Cardiac fibroblast (primary cell): ENCODE results near the gene MRPL14.

Experiments used
- DNase-seq, 2 donors: peaks; one replicate each; pipeline versions ENCODE4 v3.0.0 to v3.0.0-alpha.2; 2010; ENCODE audit warnings: low read depth in 2 of 2
- H3K4me3 ChIP-seq, 2 donors: replicated peaks in 1 of 2; 1 replicate in 1 of 2; 2 replicates in 1 of 2; pipeline ENCODE4 v1.5.1; 2011; ENCODE audit warnings: low read depth in 2 of 2, low read length in 2 of 2, mild to moderate bottlenecking in 2 of 2, moderate library complexity in 1 of 2
- TF ChIP-seq, protein P1 (sequence below): IDR thresholded peaks from one replicate; pipeline ENCODE4 v1.5.1; 2011; ENCODE audit warnings: low read depth, mild to moderate bottlenecking, low read length, inconsistent platforms

Gene MRPL14

DNA sequence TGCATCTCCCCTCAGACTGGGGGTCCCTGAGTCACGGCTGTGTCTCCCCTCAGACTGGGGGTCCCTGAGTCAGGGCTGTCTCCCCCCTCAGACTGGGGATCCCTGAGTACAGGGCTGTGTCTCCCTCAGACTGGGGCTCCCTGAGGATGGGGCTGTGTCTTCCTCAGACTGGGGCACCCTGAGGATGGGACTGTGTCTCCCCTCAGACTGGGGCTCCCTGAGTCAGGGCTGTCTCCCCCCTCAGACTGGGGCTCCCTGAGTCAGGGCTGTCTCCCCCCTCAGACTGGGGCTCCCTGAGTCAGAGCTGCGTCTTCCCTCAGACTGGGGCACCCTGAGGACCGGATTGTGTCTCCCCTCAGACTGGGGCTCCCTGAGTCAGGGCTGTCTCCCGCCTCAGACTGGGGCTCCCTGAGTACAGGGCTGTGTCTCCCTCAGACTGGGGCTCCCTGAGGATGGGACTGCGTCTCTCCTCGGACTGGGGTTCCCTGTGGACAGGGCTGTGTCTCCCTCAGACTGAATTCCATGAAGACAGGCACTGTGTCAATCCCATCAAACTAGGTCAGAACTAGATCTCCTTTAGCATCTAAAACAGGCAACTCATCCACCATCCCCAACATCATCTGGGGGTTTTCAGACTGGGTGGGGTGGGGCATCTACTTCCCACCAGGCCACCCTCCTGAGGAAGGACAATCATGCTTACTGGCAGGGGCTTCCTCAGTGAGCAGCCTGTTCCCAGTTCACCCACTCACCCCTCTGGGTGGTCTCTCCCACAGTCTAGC lies 60.7 kb downstream of the MRPL14 start:
- no peak for DNase-seq
- TF ChIP-seq, protein P1, sequence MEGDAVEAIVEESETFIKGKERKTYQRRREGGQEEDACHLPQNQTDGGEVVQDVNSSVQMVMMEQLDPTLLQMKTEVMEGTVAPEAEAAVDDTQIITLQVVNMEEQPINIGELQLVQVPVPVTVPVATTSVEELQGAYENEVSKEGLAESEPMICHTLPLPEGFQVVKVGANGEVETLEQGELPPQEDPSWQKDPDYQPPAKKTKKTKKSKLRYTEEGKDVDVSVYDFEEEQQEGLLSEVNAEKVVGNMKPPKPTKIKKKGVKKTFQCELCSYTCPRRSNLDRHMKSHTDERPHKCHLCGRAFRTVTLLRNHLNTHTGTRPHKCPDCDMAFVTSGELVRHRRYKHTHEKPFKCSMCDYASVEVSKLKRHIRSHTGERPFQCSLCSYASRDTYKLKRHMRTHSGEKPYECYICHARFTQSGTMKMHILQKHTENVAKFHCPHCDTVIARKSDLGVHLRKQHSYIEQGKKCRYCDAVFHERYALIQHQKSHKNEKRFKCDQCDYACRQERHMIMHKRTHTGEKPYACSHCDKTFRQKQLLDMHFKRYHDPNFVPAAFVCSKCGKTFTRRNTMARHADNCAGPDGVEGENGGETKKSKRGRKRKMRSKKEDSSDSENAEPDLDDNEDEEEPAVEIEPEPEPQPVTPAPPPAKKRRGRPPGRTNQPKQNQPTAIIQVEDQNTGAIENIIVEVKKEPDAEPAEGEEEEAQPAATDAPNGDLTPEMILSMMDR: no peak
- no peak overlapping the region for H3K4me3 ChIP-seq

DNA sequence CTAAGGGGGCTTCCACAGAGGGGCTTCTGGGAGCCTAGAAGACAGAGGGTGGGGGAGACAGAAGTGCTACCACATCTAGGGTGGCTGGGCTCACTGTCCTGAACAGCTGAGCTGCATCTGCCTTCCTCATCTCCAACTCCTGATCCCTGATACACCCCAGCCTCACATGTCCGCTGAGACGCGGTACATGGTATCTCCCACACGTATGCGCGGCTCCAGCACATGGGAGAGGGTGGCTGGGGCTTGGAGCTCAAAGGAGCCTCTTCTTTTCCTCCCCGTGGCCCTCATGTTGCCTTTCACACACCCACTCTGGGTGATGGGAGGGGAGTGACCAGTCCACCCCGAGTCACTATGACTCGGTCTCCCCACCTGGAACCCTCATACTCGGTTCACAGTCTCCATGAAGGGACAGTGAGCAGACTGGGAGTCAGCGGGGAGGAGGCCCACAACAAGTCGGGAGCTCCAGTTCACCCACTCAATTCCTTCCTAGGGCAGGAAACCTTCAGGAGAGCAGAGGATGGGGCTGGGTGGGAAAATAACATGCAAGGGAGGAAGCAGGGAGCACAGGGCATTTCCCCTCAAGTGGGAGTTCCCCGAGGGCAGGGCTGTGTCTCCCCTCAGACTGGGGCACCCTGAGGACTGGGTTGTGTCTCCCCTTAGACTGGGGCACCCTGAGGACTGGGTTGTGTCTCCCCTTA lies 61.7 kb downstream of the MRPL14 start:
- TF ChIP-seq, protein P1: no peak
- DNase-seq: no peak
- H3K4me3 ChIP-seq: no peak overlapping the region

DNA sequence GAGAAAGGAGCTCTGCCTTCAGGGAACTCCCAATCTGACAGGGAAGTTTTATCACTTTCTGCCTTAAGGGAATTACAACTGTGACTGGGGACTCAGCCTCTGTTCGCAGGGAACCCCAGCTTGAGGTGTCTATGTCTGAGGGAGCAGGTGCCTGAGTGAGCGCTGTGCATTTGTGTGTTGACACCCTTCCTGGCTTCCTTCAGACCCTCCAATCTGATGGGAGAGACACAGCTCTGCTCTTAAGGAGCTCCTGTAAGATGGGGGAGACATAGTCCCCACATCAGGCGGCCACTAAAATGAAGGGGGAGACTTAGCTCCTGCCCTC lies 62.3 kb downstream of the MRPL14 start:
- H3K4me3 ChIP-seq: no peak overlapping the region
- no peak for DNase-seq
- TF ChIP-seq, protein P1: no peak

DNA sequence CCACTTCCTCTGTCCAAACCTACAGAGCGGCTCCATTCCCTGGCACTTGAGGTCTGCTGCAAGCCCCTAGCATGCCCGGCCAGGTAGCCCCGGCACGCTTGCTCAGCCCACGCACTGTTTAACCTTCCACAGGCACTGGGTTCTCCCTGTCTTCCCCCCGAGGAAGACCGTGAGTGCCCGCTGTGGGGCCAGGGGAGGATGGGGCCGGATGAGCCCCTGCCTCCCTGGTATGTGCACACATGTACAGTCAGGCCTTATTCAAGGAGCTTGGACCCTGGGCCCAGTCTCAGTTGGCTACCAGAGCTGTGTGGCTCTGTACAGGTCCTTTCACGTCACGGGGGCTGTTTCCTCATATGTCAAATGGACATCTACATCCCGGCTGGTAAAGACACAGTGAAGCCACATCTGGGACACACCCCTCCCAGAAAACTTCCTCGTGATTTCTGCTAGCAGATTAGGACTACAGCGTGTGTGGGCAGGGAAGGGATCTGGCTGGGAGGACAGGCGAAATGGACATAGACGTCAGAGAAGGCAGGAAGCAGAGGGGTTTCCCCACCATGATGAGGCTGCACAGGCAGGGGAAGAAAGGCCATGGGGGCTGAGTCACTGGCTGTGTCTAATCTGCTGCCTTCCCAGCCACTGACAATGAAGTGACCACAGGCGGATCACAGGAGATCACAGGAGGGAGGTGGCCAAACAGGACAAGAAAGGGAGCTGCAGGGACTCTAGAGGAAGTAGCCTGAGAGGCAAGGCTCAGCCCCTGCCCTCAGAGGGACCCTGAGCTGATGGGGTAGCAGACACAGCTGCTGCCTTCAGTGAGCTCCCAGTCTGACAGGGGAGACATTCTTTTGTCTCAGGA lies 62.9 kb downstream of the MRPL14 start:
- no peak overlapping the region for H3K4me3 ChIP-seq
- TF ChIP-seq, protein P1: no peak
- DNase-seq: peak; percentile 96 to 98

DNA sequence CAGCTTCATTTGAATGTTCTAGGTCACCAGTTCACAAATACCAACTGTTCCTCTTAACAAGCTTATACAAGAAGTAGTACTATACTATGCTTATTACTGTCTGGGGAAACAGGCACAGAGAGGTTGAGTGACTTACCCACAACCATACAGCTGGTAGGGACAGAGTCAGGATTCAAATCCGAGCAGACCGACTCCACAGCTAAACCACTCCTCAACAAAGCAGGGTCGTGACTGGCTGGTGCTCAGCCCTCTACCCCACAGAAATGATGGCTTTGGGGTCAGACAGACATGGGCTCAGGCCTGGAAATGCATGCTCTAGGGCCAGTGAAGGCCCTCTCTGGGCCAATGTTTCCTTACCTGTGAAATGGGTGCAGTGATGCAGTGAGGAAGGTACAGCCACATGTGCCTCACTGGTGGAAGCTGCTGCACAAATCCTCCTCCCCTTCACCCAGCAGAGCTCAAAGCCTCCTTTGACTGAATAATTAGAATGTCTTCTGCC lies 63.6 kb downstream of the MRPL14 start:
- DNase-seq: no peak
- TF ChIP-seq, protein P1: no peak
- H3K4me3 ChIP-seq: no peak overlapping the region
